B cell (primary cell): ENCODE results near the gene DNAAF1.

Source experiments
- CTCF ChIP-seq: fragments of 200-600 bp; IDR thresholded peaks from one replicate; pipeline ENCODE4 v1.8.0; 2022; ENCODE audit warnings: antibody characterized with exemption, mild to moderate bottlenecking
- EZH2 ChIP-seq: IDR thresholded peaks from 2 replicates; pipeline ENCODE4 v1.6.1; 2012; ENCODE audit warnings: borderline replicate concordance, low read depth, mild to moderate bottlenecking, moderate library complexity, low read length; ENCODE audit not compliant: insufficient read depth, poor library complexity, severe bottlenecking

- TF ChIP-seq CTCF: no peak
- no peak for TF ChIP-seq EZH2
These were observed 79.4 kb downstream of the DNAAF1 start for GRCh38 chr16:84224554-84224953.
